NCI-H526 treated with DMSO at 0.1 percent for 48 hours (cell line): ENCODE measurements around the gene DCTN5.
"Not testable (repeated sequence)": the region's sequence is repeated elsewhere in the genome, so short reads cannot be mapped to it uniquely, and the experiment has no call there.

ENCODE experiments used
- DNase-seq: peaks from one replicate; lab custom pipeline; 2025; lab: John Stamatoyannopoulos, UW

The DCTN5 gene

GRCh38 chr16:23694265-23694643, 53.0 kb downstream of the DCTN5 start:
- no peak for DNase-seq

- DNase-seq, result peak; percentile 8
Observed at GRCh38 chr16:23694644-23695373, 53.5 kb downstream of the DCTN5 start.

GRCh38 chr16:23695756-23696155, 54.5 kb downstream of the DCTN5 start:
- no peak for DNase-seq

- DNase-seq, result no peak
Observed at GRCh38 chr16:23699100-23699499, 57.8 kb downstream of the DCTN5 start.

- DNase-seq, result no peak
Observed at GRCh38 chr16:23700093-23700492, 58.8 kb downstream of the DCTN5 start.

GRCh38 chr16:23700509-23700908, 59.2 kb downstream of the DCTN5 start:
- DNase-seq, result peak; percentile 16

- DNase-seq, result no peak
Observed at GRCh38 chr16:23701045-23701444, 59.8 kb downstream of the DCTN5 start.

- no peak for DNase-seq
Observed at GRCh38 chr16:23702951-23703350, 61.7 kb downstream of the DCTN5 start.

- no peak for DNase-seq
Observed at GRCh38 chr16:23704772-23705516, 63.7 kb downstream of the DCTN5 start.

- DNase-seq, result no peak
Observed at GRCh38 chr16:23705517-23705902, 64.2 kb downstream of the DCTN5 start.

- DNase-seq, result no peak
Observed at GRCh38 chr16:23706439-23706838, 65.2 kb downstream of the DCTN5 start.

- DNase-seq, result no peak
Observed at GRCh38 chr16:23709536-23709935, 68.3 kb downstream of the DCTN5 start.

- no peak for DNase-seq
Observed at GRCh38 chr16:23710008-23710407, 68.7 kb downstream of the DCTN5 start.

GRCh38 chr16:23710504-23710903, 69.2 kb downstream of the DCTN5 start:
- DNase-seq, result no peak

- no peak for DNase-seq
Observed at GRCh38 chr16:23711785-23712184, 70.5 kb downstream of the DCTN5 start.

- no peak for DNase-seq
Observed at GRCh38 chr16:23712976-23713375, 71.7 kb downstream of the DCTN5 start, which contains the start of gene ERN2. TSS of gene ERN2 (minus strand) at chr16:23713222. CDS start at chr16:23713187, 35 bp downstream.

GRCh38 chr16:23716484-23716883, 75.2 kb downstream of the DCTN5 start:
- DNase-seq, result no peak

- DNase-seq, result not testable (repeated sequence)
Observed at GRCh38 chr16:23722613-23723240, 81.5 kb downstream of the DCTN5 start.

- DNase-seq, result no peak
Observed at GRCh38 chr16:23724096-23724784, 83.0 kb downstream of the DCTN5 start.

GRCh38 chr16:23724785-23725131, 83.5 kb downstream of the DCTN5 start:
- DNase-seq, result no peak

- DNase-seq, result no peak
Observed at GRCh38 chr16:23726710-23727109, 85.4 kb downstream of the DCTN5 start.
